ENCODE measurements around the gene GMDS.
A peak's percentile ranks its signal among the peaks of the same experiment; 100 is the strongest.

The GMDS gene

DNA sequence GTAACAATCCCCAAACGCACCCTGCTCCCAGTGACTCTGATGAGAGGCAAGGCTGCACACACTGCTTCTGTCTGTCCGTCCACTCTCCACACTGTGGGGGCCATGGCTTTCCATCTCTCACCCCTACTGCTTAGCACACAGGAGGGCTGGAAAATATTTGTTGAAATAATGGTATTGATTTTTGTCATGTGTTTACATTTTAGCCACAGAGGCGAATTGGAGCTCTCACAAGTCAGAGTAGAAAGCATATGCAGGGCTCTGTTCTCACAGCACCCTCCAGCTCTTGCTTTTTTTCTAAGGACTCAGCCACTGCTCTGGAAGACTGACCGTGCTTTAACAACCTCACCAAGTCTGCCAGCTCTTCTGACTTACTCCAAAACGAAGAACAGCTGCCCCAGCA is 273.8 kb downstream of the GMDS start:
- DNase-seq: no peak

DNA sequence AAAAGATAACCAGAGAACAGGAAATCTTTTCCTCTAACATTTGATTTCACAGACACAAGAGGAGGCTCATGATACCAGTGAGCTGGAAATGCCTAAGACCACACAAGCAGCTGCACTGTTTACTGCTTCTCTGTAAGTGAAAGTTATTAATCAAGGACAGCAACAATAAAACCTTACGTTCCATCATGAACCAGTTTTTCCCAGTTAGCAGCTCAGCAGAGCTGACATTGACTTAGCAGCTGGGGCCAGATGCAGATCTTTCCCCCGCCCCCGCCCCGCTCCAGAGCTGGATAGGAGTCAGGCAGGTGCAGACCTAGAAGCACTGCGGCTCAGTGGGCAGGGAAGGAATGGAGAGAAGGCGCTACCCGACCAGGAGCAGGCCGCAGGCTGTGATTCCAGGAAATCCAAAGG is 275.2 kb downstream of the GMDS start:
- DNase-seq: peak; percentile 9

- DNase-seq: no peak
Observed at GRCh38 chr6:1966713-1967112, 278.7 kb downstream of the GMDS start.

DNA sequence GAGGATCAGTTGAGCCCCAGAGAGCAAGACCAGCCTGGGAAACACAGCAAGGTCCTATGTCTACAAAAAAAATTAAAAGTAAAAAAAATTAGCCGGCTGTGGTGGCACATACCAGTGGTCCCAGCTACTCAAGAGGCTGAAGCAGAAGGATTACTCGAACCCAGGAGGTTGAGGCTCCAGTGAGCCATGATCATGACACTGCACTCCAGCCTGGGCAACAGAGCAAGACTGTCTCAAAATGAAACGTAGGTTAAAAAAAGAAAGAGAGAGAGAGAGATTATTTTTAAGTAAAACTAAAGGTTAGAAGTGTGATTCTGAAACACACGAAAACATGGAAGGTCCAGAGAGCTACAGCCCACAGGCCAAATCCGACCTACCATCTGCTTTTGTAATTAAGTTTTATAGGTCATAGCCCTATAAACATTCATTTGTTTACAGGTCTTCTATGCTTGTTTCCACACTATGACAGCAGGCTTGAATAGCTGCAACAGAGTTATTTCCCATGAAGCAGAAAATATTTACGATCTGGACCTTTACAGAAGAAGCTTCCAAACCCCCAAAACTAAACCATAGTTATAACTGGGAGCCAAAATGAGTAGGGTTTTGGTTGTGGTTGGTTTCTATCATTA is 279.7 kb downstream of the GMDS start:
- DNase-seq: no peak

DNA sequence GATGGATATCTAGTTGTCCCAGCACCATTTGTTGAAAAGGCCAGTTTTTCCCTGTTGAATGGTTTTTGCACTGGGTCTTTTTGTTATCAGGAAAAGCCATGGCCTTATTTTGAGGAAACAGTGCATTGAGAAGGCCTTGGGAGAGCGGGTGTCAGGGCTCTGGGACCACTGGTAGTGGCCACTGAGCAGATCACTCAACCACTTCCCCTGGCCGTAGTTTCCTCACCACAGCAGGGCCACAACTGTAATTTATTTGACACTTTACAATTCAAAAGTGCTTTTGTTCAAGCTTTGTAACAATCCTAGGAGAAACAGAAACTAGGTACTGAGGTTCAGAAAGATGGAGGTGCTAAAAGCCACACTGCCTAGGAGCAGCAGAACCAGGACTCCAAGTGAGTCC is 281.8 kb downstream of the GMDS start:
- DNase-seq: peak; percentile 1

DNA sequence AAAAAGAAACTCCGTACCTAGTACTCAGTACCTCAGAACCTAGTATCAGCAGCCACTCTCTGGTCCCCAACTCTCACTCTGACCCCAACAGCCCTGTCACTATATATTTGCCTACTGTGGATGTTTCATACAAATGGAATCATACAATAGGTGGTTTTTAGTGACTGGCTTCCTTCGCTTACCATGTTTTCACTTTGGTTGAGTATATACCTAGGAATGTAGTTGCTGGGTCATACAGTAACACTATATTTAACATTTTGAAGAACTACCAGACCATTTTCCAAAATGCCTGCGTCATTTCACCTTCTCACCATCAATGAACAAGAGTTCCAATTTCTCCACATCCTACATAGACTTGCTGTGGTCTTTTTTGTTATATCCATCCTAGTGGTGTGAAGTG is 283.2 kb downstream of the GMDS start:
- no peak for DNase-seq

GRCh38 chr6:1960486-1961142 is 284.8 kb downstream of the GMDS start:
- DNase-seq: no peak

- DNase-seq: no peak
Observed at GRCh38 chr6:1958257-1958656, 287.1 kb downstream of the GMDS start.

DNA sequence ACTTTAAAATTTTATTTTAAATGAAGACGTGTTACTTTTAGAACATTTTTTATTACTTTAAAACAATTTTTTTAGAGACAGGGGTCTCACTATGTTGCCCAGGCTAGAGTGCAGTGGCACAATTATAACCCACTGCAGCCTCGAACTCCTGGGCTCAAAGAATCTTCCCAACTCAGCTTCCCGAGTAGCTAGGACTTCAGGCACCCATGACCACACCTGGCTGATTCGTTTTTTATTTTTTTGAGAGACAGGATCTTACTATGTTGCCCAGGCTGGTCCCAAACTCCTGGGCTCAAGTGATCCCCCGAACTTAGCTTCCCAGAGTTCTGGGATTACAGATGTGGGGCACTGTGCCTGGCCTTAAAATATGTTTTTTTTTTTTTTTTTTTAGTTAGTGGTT is 287.7 kb downstream of the GMDS start:
- DNase-seq: no peak

GRCh38 chr6:1952740-1953360 is 292.6 kb downstream of the GMDS start:
- DNase-seq: no peak

DNA sequence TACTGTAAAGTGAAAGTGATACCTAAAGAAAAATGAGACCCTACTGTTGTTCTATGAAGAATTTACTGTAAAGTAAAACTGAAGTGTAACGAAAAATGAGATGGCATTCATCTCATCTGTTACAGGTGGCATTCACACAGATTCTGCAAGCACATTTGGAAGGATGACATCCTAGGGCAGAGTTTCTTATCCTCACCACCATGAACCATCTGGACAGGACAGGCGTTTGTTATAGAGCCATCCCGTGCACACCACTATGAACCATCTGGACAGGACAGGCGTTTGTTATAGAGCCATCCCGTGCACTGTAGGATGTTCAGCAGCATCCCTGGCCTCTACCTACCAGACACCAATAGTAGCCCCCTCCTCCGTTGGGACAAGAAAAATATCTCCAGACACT is 294.8 kb downstream of the GMDS start:
- no peak for DNase-seq

- no peak for DNase-seq
Observed at GRCh38 chr6:1949538-1949937, 295.9 kb downstream of the GMDS start.

DNA sequence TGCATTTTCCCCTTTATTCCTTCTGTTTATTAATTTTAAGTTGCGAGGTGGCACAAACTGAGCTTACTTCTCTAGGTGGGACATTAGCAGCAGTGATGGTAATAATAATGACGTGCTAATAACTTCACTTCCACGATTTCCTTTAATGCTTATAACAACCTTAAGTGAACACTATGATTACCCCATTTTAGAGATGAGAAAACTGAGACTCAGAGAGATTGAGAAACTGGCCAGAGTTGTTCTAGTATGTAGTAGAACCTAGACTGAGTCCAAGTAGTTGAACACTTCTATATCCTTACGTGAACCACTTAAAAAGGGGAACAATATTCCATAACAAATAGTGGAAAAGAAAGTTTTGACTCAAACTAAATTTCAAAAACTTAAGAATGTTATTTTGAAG is 297.5 kb downstream of the GMDS start:
- no peak for DNase-seq

- no peak for DNase-seq
Observed at GRCh38 chr6:1946583-1946982, 298.8 kb downstream of the GMDS start.

- no peak for DNase-seq
Observed at GRCh38 chr6:1945235-1945832, 300.1 kb downstream of the GMDS start.

DNA sequence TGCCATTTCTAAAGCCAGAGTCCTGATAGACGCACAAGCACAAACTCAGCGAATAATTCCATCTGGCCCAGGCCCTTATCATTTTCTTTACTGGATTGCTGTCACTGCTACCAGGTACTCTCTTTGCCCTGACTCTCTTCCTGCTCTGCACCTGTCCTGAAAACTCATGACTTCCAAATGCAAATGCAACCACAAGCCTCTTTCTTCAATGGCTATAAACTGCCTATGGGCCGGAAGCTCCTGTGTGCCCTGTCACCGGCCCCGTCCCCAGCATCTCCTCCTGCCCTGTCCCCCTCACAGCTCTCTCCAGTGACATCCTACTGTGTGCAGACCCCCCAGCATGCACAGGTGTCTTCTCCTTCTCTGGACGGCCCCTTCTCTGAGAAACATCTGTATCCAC is 302.6 kb downstream of the GMDS start:
- no peak for DNase-seq

- no peak for DNase-seq
Observed at GRCh38 chr6:1941534-1941933, 303.9 kb downstream of the GMDS start.

- no peak for DNase-seq
Observed at GRCh38 chr6:1940381-1940780, 305.0 kb downstream of the GMDS start.

- no peak for DNase-seq
Observed at GRCh38 chr6:1933292-1933691, 312.1 kb downstream of the GMDS start.

GRCh38 chr6:1931817-1932216 is 313.6 kb downstream of the GMDS start:
- DNase-seq: no peak

- no peak for DNase-seq
Observed at GRCh38 chr6:1930356-1930755, 315.0 kb downstream of the GMDS start.

DNA sequence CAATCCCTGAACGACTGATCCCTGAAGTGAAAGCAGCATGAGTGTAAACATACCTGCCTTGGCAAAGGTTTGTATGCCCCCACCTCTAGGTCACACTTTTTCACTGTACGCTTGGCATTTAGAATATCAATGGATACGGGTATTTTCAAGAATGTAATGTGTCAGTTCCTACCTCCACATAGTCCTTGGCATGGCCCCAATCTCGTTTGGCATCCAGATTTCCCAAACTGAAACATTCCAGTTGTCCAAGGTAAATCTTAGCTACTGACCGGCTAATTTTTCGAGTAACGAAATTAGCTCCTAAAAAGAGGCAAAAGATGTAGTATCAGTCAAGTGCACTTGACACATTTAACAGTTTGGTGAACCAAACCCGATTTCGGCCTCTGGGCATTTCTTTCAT is 315.5 kb downstream of the GMDS start:
- no peak for DNase-seq

DNA sequence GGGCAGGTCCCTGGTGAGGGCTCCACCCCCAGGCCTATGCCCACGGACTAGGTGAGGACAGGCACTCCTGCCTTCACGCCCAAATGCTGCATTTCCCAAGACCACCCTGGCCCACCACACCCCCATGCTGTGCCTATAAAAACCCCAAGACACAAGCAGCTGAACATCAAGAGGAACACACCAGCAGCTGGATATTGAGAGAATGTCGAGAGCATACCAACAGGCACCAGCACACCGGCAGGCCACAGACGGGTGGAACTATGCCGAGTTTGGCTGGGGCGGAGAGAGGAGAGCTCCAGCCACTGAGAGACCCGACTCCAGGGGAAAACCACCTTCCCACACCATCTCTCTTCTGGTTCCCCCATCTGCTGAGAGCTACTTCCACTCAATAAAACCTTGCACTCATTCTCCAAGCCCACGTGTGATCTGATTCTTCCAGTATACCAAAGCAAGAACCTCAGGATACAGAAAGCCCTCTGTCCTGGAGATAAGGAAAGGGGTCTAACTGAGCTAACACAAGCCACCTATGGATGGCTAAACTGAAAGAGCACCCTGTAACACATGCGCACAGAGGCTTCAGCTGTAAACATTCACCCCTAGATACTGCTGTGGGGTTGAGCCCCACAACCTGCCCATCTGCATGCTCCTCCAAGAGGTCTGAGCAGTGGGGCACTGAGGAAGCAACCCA is 319.5 kb downstream of the GMDS start:
- DNase-seq: no peak

- DNase-seq: no peak
Observed at GRCh38 chr6:1923449-1923848, 322.0 kb downstream of the GMDS start.
